HS-5 (cell line): Measurements from ENCODE around the gene FAHD2B.
"Not testable (repeated sequence)": the region's sequence is repeated elsewhere in the genome, so short reads cannot be mapped to it uniquely, and the experiment has no call there.

Experiments used
- DNase-seq: peaks from one replicate; pipeline ENCODE4 v3.0.0-alpha.2; 2012; ENCODE audit warnings: low read depth

The FAHD2B gene

GRCh38 chr2:97068074-97068473, 26.6 kb downstream of the FAHD2B start:
- no peak for DNase-seq

- no peak for DNase-seq
Measured at GRCh38 chr2:97067279-97068004, 27.2 kb downstream of the FAHD2B start.

GRCh38 chr2:97066030-97066429, 28.7 kb downstream of the FAHD2B start:
- not testable (repeated sequence) for DNase-seq

GRCh38 chr2:97062020-97062419, 32.7 kb downstream of the FAHD2B start:
- DNase-seq, result not testable (repeated sequence)

GRCh38 chr2:97059782-97060181, 34.9 kb downstream of the FAHD2B start:
- DNase-seq, result not testable (repeated sequence)

- not testable (repeated sequence) for DNase-seq
Measured at GRCh38 chr2:97056150-97056549, 38.5 kb downstream of the FAHD2B start.

GRCh38 chr2:97050032-97050431, 44.6 kb downstream of the FAHD2B start:
- not testable (repeated sequence) for DNase-seq

- not testable (repeated sequence) for DNase-seq
Measured at GRCh38 chr2:97048448-97048847, 46.2 kb downstream of the FAHD2B start.

- DNase-seq, result not testable (repeated sequence)
Measured at GRCh38 chr2:97046676-97047075, 48.0 kb downstream of the FAHD2B start.

GRCh38 chr2:97045895-97046499, 48.7 kb downstream of the FAHD2B start:
- DNase-seq, result not testable (repeated sequence)
